CD4-positive, alpha-beta T cell treated with Interleukin-12 subunit alpha and Interleukin-12 subunit beta, for 1 hour (primary cell): ENCODE results near the gene CBFA2T3.

Experiments used
- DNase-seq: peaks from one replicate; pipeline ENCODE4 v3.0.0-alpha.2; 2020

Gene CBFA2T3

DNA sequence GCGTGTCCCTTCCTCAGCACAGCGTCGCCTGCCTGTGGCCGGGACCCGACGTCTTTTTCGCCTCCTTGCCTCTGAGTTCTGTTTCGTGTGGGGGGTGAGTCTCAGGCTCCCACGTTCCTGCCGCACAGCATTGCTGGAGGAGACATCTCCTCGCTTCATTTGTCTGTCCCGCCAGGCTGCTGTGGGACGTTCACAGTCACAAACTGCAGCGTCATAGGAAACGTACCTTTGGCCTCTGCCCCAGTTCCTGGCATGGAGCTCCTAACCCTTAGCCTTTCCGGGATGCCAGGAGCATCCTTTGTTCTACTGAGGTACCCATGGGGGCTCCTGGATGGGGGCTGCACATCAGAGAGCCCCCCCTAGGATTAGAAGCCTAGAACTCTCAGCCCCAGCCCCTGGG, 18.2 kb upstream of the CBFA2T3 start:
- no peak for DNase-seq

DNA sequence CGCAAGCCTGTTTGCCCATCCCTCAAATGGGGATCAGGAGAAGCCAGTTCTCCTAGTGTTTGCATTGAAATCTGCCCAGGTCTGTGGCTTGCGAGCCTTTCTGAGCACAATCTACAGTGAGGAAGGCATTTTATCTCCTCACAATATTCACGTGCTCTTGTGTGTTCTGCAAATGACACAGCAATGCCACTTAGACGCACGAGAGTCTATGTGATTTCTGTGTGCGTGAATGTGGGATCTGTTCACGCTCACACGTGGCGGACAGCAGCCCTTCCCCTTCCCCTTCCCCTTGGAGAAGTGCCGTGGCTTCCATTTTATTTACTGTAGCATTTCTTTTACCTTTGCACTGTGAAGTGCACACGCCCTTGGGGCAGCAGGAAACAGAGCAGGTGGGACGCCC, 17.7 kb upstream of the CBFA2T3 start:
- no peak for DNase-seq

DNA sequence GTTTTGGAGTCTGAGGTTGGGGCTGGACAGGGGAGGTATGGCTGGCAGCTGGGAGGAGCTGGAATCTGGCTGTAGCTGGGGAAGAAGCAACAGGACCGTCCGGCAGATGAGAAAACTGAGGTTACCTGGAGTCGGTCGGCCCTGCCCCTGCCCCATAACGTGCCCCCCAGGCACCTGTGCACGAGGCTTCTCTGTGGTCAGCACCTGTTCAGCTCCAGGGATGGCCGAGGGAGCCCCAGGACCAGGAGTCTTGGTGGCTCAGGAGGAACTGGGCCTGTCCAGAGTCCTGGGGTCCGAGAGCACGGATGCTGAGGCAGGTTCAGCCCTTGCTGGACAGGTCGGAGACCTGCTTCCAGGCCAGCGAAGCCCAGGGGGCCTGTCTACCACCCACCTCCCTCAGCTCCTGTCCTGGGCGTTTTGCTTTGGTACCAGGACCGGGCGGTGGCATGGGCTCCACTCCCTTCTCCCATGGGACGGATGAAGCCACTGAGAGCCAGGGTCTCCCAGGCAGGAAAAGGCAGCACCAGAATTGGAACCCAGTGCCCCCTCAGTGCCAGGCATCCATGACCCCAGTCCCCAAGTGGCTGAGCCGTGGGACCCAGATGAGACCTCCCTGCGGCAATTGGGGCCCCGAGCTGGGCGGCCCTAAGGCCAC, 17.1 kb upstream of the CBFA2T3 start:
- no peak for DNase-seq

DNA sequence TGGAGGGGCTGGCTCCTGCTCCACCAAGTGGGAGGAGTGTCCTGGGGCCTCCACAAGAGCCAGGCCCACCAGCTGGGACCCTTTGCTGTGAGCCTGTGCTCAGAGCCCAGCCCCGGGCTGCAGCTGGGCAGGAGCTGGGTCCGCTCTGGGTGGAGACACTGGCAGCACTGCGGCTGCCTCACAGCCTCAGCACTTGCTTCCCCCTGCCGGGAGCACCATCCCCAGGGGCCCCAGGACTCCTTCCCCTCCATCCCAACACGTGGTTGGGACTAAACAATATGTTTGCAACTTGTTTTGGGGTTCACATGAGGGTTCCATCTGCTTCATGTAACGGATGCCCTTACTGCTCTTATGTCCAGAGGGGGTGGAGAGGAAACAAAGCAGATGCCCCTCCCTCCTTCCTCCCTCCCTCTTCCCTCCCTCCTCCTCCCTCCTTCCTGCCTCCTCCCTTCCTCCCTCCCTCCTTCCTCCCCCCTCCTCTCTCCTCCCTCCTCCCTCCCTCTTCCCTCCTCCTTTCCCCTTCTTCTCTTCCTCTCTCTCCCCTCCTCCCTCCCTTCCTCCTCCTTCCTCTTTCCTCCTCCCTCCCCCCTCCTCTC, 16.3 kb upstream of the CBFA2T3 start:
- no peak for DNase-seq

DNA sequence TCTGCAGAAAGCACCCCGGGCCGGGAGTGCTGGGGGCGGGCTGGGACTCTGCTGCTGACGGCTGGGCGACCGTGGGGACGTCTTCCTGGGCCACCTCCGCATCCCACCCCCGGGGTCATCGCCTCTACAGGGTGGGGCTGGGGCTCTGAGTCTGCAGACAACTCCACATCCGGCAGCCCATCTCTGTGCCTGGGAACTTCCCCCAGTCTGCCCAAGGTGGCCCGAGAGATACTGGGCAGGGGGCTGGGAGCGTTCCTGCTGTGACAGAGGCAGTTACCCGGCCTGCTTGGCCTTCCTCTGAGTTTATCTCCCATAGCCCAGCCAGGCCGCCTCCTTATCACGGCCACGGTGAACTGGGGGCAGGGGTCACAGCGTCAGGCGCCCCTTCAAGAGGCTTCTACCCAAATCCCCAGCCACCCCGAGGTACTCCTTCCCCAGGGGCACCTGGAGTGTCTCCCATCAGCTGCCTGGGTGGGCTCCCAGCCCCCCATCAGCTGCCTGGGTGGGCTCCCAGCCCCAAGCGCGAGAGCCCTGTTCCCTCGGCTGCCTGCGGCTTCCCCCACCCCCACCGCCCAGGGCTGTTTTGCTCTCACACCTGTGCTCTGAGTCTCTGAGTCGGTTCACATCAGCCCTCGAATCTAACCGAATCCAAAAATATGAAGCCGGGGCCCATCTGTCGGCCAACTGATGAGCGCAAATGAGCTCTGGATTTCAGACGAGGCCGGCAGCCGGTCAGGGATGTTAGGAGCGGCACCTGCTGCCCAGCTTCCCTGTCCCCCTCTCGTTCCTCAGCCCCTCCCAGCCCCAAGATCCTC, 15.6 kb upstream of the CBFA2T3 start:
- no peak for DNase-seq

DNA sequence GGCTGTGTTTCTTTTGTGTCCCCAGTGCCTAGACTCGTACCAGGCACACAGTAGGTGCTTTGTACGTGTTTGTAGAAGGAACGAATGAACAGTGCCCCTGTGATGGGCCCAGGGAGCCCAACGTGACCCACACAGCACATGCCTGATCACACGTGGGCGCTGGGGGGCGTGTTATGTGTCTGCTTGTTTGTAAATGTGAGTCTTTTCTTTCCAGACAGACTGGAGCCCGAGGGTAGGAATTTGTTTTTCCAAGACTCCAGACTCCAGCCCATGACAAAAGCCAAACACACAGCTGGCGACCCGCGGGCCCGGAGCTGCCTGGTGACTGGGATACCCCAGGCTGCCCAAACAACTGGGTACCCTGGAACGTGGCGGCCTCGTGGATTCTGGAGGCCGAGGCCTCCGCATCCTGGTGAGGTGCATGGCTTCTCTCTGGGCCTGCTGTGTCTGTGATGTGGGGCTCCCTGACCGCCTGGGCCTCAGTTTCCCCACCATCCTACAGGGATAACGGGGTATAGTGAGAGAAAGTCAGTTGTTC, 14.9 kb upstream of the CBFA2T3 start:
- DNase-seq = no peak

DNA sequence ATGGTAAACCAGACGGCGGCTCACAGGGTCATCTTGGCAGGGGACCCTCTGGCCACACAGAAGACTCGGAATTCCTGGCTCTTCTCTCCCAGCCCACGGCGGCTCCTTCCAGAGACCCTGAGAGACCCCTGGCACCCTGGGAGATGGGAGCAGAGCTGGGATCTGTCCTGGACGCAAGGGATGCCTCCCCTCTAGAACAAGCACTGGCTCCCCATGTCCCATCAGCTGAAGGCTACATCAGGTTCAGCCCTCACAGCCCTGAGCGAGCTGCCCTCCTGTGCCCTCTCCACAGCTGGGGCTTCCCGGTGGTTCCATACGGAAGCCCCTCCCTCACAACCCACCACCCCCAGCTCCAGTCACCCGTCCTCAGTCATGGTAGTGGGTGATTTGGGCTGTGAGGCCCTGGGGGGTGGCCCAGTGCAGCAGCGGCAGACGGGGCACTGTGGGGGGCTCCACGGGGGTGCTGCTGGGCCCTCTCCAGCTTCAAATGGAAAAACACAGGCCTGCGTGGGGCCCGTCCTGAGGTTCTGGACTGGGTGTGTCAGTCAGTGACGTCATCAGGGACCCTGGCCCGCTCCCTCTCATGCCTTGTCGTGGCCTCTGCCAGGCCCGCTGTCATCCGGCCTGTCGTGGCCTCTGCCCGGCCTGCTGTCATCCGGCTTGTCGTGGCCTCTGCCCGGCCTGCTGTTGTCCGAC, 13.0 kb upstream of the CBFA2T3 start:
- DNase-seq = no peak

DNA sequence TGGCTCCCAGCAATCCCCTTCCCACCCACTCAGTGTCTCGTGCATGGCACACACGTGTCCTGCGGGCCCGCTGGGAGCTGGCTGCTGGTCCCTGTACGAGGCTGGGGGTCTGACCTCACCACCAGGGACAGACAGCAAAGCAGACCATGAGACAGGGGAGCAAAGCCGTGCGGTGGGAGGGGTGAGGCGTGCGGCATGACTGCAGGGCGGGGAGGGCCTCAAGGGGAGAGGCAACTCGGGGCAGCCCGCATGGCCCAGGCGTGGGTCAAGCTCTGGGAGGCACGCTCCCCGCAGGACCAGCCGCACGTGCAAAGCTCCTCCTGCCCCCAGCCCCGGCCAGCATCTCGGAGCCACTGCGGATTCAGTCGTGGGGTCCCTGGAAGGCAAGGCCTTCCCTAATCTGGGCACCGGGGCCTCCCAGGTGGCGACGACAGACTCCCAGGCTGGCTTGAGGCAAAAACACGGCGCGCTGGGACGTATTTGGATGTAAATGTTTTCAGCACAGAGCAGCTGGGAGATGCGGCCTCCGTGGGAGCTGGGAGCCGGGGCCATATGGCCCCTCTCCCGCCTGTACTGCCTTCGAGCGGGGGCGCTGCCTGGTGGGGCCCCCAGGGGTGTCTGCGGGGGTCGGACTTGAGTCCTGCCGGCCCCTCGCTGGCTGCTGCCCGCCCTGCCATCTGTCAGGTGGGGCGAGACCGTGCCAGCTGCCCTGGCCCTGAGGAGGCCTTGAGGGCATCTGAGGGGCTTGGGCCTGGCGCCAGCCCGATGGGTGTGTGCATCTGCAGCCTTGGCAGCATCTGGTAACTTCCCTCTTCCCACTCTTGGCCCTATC, 12.2 kb upstream of the CBFA2T3 start:
- no peak for DNase-seq

DNA sequence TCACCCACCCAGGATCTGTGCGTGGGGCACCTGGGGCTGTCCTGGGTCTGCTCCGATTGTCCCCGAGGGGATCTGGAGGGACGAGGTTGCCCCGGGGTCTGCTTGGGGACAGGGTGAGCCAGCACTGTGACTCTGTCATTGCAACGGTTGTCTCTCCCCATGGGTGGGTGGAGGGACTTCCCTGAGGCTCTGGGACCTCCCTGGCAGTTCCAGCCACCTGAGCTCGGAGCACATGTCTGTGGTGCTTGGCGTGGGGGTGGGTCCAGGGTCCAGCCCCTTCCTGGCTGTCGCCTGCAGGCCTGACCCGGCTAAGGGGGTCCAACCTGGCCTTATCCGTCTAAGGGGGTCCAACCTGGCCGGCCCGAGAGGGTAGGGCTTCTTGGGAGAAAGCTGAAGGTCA, 8.5 kb upstream of the CBFA2T3 start:
- DNase-seq = no peak

DNA sequence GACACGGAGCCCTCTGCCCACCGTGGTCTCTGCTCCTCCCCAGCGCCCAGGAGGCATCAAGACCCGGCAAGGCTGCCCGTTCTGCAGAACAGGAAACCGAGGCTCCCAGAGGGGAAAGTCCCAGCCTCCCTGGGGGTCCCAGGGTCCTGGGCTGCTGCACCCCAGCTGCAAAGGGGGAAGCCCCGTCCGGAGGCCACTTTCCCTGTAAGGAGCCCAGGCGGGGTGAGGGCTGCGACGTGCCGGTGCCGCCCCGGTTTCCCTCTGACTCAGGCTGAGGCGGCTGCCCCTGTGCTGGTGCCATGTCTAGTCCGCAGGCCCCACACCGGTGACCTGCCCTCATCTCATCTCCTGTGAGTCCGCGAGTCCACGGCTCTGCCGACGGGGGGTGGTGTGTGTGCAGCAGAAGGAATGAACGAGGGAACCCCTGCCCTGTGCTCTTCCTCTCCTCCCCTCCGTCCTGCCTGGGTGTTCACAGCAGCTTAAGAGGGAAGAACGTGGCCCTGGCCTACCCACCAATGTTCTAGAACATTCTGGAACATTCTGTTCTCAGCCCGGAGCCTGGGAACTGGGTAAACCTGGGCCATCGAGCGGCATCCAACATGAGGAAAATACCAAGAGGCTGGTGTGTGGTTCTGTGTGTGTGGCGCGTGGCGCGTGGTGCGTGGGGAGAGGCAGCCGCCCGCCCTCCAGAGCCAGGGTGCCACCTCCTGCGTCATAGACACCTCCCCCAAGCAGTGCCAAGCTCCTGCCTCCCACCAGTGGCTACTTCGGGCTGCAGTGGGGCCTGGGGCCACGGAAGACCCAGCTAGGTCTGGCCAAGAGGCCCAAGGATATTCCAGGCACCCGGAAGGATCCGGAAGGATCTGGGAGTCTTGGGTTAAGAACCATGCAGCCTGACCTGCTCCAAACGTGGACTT, 7.0 kb upstream of the CBFA2T3 start:
- no peak for DNase-seq

DNA sequence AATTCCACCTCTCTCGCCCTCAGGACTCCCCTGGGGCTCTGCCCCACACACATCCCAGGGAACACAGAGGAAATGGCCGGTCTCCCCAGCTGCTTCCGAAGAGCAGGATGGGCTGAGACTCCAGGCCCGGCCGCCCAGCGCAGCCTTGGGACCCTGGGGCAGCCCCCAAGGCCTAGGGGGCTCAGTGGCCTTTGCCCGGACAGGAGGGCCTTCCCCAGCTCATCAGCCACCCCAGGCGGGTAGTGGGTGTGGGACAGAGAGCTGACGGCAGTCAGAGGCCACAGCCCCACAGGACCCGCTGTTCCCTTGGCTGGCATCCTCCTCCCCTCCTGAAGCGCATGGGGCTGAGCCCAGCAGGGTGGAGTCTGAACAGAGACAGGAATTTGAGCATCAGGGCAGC, 6.2 kb upstream of the CBFA2T3 start:
- DNase-seq = no peak

DNA sequence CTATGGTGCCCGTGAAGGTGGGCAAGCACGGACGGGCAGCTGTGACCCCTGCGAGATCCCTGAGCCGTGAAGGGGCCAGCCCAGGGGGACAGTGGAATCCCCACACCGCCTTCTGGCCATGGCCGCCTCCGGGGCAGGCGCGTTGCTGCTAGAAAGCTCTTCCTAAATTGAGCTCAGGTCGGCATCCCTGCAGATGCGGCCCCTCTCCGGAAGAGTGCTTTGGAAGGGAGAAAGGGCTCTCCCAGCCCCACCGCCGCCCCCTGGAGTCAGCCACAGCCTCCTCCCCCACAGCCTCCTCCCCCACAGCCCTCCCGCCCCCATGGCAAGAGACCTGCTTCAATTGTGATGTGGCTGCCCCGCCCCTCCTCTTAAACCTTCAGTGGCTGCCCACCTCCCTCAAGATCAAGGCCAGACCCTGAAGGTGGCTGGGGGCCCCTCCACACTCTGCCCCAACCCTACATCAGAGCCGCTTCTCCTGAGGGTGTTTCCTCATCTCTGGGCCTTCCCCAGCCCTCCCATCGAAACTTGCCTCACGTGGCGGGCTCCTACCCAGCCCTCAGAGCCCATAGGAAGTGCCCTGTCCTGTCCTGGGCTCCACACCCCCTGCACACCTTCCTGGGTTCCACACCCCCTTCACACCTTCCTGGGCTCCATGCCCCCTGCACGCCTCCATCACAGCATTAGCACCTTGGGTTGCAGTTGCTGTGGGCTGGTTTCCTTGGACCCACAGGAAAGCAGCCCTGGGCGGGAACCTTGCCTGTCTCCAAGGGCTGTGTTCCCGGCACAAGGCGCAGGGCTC, 5.5 kb upstream of the CBFA2T3 start:
- DNase-seq = no peak

DNA sequence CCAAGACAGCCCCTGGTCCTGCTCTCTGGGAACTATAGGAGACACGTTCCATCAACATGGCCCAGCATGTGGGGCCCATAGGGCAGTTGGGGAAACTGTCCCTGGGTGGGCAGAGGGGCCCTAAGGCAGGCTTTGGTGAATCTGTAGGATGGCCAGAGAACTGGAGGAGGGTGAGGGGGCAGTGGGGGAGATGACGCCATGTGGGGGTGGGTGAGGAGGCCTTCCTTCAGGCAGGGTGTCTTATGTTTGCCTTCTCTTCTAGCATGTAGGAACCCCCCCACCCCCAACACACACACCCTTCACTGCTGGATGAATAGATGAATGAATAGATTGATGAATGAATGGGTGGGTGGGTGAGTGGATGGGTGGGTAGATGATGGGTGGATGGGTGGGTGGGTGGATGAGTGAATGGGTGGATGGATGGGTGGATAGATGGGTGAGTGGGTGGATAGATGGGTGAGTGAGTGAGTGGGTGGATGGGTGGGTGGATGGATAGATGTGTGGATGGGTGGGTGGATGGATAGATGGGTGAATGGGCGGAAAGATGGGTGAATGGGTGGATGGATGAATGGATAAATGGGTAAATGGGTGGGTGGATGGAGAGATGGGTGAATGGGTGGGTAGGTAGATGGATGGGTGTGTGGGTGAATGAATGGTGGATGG, 2.5 kb upstream of the CBFA2T3 start:
- no peak for DNase-seq

DNA sequence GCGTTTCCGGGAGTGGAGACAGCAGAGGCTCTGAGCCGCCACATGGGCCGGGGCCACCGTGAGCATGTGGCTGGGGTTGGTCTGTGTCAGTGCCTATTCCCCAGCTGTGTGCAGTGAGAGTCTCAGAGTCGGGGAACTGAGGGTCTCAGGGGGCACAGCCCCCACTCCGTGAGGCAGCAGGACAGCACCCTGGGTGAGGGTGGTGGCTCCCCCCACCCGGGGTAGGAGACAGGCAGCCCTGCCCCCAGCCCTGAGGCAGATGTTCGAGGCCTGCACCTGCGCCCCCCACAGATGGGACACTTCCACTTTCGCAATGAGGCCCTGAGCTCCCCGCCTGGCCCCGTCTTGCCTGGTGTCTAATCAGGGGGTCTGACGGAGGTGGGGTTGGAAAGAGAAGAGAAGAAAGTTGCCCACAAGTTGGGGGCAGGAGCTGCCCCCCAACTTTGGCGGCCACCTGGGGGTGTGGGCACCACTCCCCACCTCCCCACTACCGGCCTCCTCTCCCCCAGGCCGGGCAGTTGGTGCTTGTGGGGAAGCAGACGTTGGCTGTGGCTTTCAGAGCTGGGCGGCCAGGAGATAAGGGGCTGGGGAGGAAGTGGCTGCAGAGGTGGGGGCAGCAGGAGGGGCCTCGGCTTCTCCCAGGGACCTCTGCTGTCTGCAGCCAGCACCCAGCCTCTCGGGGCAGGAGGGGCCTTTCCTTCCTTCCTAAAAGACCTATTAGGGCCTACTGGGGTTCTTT, 1.8 kb upstream of the CBFA2T3 start:
- no peak for DNase-seq

DNA sequence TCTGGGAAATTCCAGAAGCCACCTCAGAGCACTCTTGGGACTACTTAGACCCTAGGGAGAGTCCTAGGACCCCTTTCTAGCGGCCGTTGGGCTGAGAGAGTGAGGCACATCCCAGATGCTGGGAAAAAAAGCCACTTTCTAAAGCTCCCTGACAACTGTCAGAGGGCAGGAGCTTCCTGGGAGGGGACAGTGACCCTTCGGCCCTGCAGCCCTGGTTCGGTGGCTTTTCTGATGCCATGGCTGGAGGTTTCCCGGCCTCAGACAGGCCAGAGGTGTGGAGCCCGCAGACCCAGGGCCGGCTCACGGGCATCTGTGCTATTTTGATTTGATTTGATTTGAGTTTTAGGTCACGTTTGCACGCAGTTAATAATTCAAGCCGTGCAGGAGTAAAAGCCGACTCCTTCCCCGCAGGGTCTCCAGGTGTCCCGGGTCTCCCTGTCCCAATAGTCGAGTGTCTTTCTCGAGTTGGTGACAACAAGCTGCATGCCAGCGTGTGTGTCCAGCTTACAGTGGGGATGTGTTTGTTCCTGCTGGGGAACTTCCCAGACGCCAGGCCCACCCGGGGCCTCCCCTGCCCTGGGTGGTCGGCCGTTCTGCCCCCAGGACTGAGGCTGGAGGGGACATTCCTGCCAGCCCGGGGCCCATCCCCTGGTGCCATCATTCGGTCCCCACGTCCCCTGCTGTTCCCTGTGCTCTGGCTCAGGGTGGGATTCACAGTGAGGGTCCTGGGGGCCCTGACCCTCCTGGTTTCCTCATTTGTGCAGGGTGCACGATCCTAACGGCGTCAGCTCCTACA, 1.0 kb upstream of the CBFA2T3 start:
- DNase-seq = no peak

DNA sequence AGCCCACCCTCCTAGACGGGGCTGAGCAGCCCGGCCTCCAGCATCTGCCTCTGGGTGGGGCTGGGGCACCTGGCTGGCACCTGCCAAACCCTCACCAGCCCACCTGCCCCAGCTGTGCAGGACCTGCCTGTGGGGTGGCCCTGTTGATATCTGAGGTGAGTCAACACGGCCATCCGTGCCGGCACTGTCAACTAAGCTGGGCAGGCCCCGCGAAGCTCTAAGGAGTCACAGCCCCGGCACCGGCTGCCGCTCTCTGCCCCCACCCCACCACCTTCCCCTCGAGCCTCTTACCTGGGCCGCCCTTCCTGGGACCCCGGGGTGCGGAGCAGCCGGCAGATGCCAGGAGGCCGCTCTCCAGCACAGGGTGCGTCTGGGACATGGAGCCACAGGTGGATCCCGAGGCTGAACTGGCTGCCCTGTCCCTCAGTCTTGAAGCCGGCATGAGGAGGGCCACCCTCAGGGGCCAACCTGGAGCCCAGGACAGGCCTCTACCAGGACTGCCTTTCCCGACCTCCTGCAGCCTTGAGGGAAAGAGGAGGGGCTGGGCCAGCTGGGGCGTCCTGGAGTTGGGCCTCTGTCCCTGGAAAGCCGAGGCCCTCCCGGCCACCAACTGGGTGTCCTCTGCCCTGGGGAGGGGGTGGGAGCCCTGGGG, 515 bp downstream of the CBFA2T3 start:
- no peak for DNase-seq

DNA sequence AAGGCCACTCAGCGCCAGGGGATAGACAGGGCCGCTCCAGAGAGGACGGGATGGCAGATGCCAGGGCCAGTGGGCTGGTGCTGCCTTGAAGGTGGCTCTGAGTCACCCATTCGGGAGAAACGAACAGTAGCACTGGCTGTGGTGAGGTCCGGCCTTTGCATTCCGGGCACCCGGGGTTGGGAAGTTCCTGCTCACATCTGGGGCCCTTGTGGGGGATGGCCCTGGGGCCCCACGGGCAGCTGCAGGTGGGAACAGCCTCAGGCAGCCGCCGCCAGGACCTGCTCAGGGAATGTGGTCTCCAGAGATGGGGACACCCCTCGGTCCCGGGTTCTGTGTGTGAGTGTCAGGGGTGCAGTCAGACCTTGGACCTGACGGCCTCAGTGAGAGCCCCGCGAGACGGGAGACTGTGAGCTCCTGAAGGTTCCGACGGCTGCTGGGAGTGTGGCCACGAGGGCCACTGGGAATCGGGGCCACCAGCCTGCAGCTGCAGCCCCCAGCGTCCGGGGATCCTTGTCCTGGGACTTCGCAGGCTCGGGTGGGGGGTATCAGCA, 1.4 kb downstream of the CBFA2T3 start:
- no peak for DNase-seq

DNA sequence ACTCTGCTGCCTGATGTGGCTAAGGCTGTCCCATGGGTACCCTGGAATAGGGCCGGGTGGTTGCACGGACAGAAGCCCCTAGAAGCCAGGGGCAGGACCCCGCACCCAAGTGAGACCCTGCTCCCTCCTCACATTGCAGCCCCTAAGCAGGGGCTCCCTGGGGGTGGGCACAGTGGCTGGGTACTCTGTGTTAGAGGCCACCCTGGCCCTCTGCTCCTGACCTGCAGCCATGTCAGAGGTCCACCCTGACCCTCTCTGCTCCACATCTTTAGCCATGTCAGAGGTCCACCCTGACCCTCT, 2.1 kb downstream of the CBFA2T3 start:
- DNase-seq = no peak
